Central memory CD4-positive, alpha-beta T cell (primary cell): Measurements from ENCODE around the gene CPO.
"Not testable (repeated sequence)": the region's sequence is repeated elsewhere in the genome, so short reads cannot be mapped to it uniquely, and the experiment has no call there.

ENCODE experiments used
- DNase-seq: peaks from one replicate; pipeline ENCODE4 v3.0.0; 2022
- total RNA-seq, 3 experiments: gene quantifications; one replicate each; lab custom pipeline; 2026; lab: John Stamatoyannopoulos, UW

The CPO gene
- 0 to 0.39 (median 0.14) reads per million in 3 experiments for total RNA-seq

- DNase-seq, result no peak
Measured at GRCh38 chr2:206939340-206939739, at the start of gene CPO. Gene CPO (plus strand): TSS chr2:206939518. CDS start chr2:206939600, 82 bp downstream.

- no peak for DNase-seq
Measured at GRCh38 chr2:206890179-206890578, 49.1 kb upstream of the CPO start.

- DNase-seq, result no peak
Measured at GRCh38 chr2:206890926-206891325, 48.4 kb upstream of the CPO start.

- no peak for DNase-seq
Measured at GRCh38 chr2:206915121-206915520, 24.2 kb upstream of the CPO start.

GRCh38 chr2:206918263-206918662 lies 21.1 kb upstream of the CPO start:
- no peak for DNase-seq

- DNase-seq, result no peak
Measured at GRCh38 chr2:206920310-206920709, 19.0 kb upstream of the CPO start.

GRCh38 chr2:206920951-206921350 lies 18.4 kb upstream of the CPO start:
- no peak for DNase-seq

- DNase-seq, result no peak
Measured at GRCh38 chr2:206921529-206921928, 17.8 kb upstream of the CPO start.

GRCh38 chr2:206935991-206936842 lies 3.1 kb upstream of the CPO start:
- DNase-seq, result no peak

GRCh38 chr2:206936843-206937230 lies 2.5 kb upstream of the CPO start:
- DNase-seq, result no peak

- no peak for DNase-seq
Measured at GRCh38 chr2:206937555-206937954, 1.8 kb upstream of the CPO start.

- no peak for DNase-seq
Measured at GRCh38 chr2:206940546-206940945, 1.2 kb downstream of the CPO start.

GRCh38 chr2:206942592-206943478 lies 3.5 kb downstream of the CPO start:
- DNase-seq, result no peak

- DNase-seq, result not testable (repeated sequence)
Measured at GRCh38 chr2:206953404-206953803, 14.1 kb downstream of the CPO start.

GRCh38 chr2:206955253-206955652 lies 15.9 kb downstream of the CPO start:
- DNase-seq, result no peak

- no peak for DNase-seq
Measured at GRCh38 chr2:206958261-206958660, 18.9 kb downstream of the CPO start.

GRCh38 chr2:206962966-206963365 lies 23.6 kb downstream of the CPO start:
- no peak for DNase-seq

- DNase-seq, result no peak
Measured at GRCh38 chr2:206968134-206969086, 29.1 kb downstream of the CPO start.

GRCh38 chr2:206969192-206969591 lies 29.9 kb downstream of the CPO start:
- no peak for DNase-seq

- no peak for DNase-seq
Measured at GRCh38 chr2:206970589-206971360, 31.5 kb downstream of the CPO start.

- DNase-seq, result no peak
Measured at GRCh38 chr2:206971805-206972204, 32.5 kb downstream of the CPO start.

GRCh38 chr2:206974551-206974950 lies 35.2 kb downstream of the CPO start:
- DNase-seq, result no peak
